GM19467 (cell line): ENCODE measurements around the gene RGS6.

ENCODE experiments used
- ATAC-seq: cut with Tn5 transposase; IDR thresholded peaks from one replicate; pipeline ENCODE4 v1.9.1; 2021; ENCODE audit warnings: mild to moderate bottlenecking, moderate library complexity; ENCODE audit not compliant: unreplicated experiment

Gene RGS6

DNA sequence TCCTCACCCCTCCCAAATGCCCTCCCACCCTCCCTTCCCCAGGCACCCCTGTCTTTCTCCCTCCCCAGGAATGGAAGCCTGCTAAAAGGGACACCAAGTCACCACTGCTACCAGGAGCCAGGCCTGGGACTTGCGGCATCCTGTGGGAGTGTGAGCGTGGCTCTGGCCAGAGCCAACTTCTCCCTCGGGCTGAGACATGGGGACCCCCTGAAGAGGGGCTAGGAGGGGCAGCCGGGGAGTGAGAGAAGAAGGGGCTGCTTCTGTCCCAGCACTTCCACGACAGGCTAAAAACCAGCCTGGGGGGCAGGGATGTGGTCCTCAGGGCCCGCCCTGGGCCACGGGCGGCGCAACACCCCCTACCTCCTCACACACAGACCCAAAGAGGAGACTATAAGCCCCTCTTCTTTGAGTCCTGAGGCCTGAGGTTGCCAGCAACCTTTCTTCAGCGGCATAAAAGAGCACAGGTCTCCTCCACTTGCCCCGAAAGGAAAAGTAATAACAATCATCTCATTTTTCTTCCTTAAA, 682.7 kb downstream of the RGS6 start:
- ATAC-seq, result no peak

- no peak for ATAC-seq
Observed at GRCh38 chr14:72615451-72616121, 683.4 kb downstream of the RGS6 start.
